Hematopoietic multipotent progenitor cell treated with erythropoietin and hydrocortisone succinate and interleukin-3 and kit ligand, for 17 days (in vitro differentiated cells): ENCODE results near the gene GLT8D2.

Source experiments
- DNase-seq: peaks from one replicate; pipeline ENCODE4 v3.0.0-alpha.2; 2015; ENCODE audit warnings: low spot score

GLT8D2 gene

DNA sequence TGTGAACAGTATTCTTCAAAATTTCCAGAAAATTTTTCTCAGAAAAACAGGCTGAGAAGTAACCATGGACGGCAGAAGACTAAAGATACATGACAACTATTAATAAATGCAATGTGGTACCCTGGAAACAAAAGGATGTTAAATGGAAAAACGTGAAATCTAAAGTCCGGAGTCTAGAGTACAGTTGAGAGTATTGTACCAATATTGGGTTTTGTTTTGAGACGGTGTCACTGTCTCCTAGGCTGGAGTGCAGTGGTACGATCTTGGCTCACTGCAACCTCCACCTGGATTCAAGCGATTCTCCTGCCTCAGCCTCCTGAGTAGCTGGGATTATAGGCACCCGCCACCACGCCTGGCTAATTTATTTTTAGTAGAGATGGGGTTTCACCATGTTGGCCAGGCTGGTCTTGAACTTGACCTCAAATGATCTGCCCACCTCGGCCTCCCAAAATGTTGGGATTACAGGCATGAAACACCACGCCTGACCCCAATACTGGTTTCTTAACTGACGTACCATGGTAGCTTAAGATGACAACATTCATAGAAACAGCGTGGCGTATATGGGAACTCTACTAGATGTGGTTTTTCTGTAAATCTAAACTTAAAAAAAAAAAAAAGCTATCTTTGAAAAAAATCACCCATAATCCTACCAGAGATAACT, 101.1 kb downstream of the GLT8D2 start:
- DNase-seq = no peak

DNA sequence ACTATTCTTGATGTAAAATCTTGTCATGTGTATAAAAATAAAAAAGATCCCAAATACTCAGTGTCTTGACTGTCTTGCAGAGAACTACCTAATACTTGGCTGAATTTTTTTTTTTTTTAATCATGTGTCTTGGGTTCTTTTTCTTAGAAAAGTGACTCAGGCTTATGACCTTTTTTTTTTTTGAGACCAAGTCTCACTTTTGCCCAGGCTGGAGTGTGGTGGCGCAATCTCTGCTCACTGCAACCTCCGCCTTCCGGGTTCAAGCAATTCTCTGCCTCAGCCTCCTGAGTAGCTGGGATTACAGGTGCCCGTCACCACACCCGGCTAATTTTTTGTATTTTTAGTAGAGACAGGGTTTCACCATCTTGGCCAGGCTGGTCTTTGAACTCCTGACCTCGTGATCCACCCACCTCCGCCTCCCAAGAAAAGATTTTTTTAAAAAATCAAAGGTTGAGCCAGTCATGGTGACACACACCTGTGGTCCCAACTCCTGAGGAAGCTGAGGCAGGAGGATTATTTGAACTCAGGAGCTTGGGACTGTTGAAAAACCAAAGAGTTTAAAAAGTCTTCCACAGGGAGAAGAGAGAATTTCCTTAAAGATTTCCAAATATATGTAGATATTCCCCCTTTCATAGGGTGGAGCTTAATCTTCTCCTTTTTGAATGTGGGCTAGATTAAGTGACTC, 102.0 kb downstream of the GLT8D2 start:
- DNase-seq = no peak

- no peak for DNase-seq
Measured at GRCh38 chr12:103944964-103945363, 105.0 kb downstream of the GLT8D2 start.
